K562 (cell line): ENCODE data around the gene ACOX2. TPM values are rescaled to one million over a fixed set of nuclear protein-coding genes. Genes with fewer than 3 reads are reported as not detected.

Source experiments
- ATAC-seq: fragments of 200-7000 bp; cut with Tn5 transposase; 3 replicates; pipeline ENCODE4 v1.9.1; 2020; ENCODE audit warnings: moderate library complexity
- BruUV-seq: library from RNA; stranded (reverse); fragments of 400-500 nt; replicated peaks from 2 replicates; lab custom pipeline; 2021; lab: Mats Ljungman, UMichigan
- CTCF ChIA-PET: fragments of 300-600 bp; formaldehyde crosslinking; extraction: SDS; loops from one replicate; lab custom pipeline; 2021; ENCODE audit warnings: low intra/inter-chr PET ratio; lab: Yijun Ruan, JAX
- POLR2A ChIA-PET: fragments of 300-600, 350-650 bp; sonication (Branson Sonifier 250); formaldehyde crosslinking; extraction: SDS; loops from one replicate; lab custom pipeline; 2021; ENCODE audit warnings: antibody characterized with exemption, inconsistent platforms; lab: Yijun Ruan, JAX
- DNase-seq, 4 experiments: peaks; one replicate each; pipeline versions ENCODE4 v3.0.0 to v3.0.0-alpha.2; 2011 to 2018; ENCODE audit warnings: low spot score in 3 of 4, mixed read lengths in 3 of 4; ENCODE audit errors: extremely low read depth in 1 of 4
- FAIRE-seq: peaks from 2 replicates; lab custom pipeline; 2011; peaks lifted over from hg19 to GRCh38; lab: Jason Lieb, UNC
- H2AFZ ChIP-seq: 2 replicates; pipeline ENCODE4 v1.6.0; 2011; ENCODE audit warnings: low read depth, low read length, control low read depth, inconsistent platforms
- H3K27ac ChIP-seq: fragments of 200-600 bp; 3 replicates; pipeline ENCODE4 v1.8.0; 2011; ENCODE audit warnings: low read depth, mild to moderate bottlenecking, control low read depth, inconsistent platforms, low read length, moderate library complexity, mixed read lengths; ENCODE audit errors: extremely low read depth
- H3K27me3 ChIP-seq, 2 experiments: fragments of 300-600 bp in 1 of 2; 2 replicates in 1 of 2; 3 replicates in 1 of 2; pipeline versions ENCODE4 v1.6.0 to v1.8.0; 2011; ENCODE audit warnings: inconsistent platforms in 2 of 2, low read length in 2 of 2, mild to moderate bottlenecking in 1 of 2, mixed read lengths in 1 of 2, moderate library complexity in 1 of 2; ENCODE audit not compliant: control insufficient read depth in 2 of 2, insufficient read depth in 2 of 2
- H3K36me3 ChIP-seq: fragments of 300-600 bp; 3 replicates; pipeline ENCODE4 v1.8.0; 2011; ENCODE audit warnings: mild to moderate bottlenecking, low read length, inconsistent platforms; ENCODE audit not compliant: control insufficient read depth, insufficient read depth
- H3K4me1 ChIP-seq, 2 experiments: fragments of 200-600 bp in 1 of 2; replicated peaks in 1 of 2; 2 replicates in 1 of 2; 3 replicates in 1 of 2; pipeline versions ENCODE4 v1.5.1 to v1.8.0; 2011; ENCODE audit warnings: inconsistent platforms in 2 of 2, low read length in 2 of 2, mild to moderate bottlenecking in 1 of 2, mixed read lengths in 1 of 2, moderate library complexity in 1 of 2; ENCODE audit not compliant: control insufficient read depth in 2 of 2, insufficient read depth in 2 of 2
- H3K4me2 ChIP-seq: 2 replicates; pipeline ENCODE4 v1.6.1; 2011; ENCODE audit warnings: low read length, control low read depth, inconsistent platforms, mixed read lengths; ENCODE audit not compliant: insufficient read depth
- H3K4me3 ChIP-seq: fragments of 200-600 bp; sonication (generic), shearing (Covaris generic); 2 replicates; pipeline ENCODE4 v1.5.1; 2016; ENCODE audit warnings: control low read depth, inconsistent platforms
- H3K79me2 ChIP-seq: fragments of 200-600 bp; 3 replicates; pipeline ENCODE4 v1.8.0; 2011; ENCODE audit warnings: low read length, inconsistent platforms; ENCODE audit not compliant: control insufficient read depth, insufficient read depth
- H3K9ac ChIP-seq, 2 experiments: 2 replicates each; pipeline versions ENCODE4 v1.6.0 to v1.6.1; 2011; ENCODE audit warnings: low read depth in 2 of 2, low read length in 2 of 2, control low read depth in 1 of 2, inconsistent platforms in 1 of 2, mild to moderate bottlenecking in 1 of 2, mixed read lengths in 1 of 2; ENCODE audit not compliant: insufficient read depth in 1 of 2
- H3K9me1 ChIP-seq: one replicate; pipeline ENCODE4 v1.6.0; 2011; ENCODE audit warnings: inconsistent platforms, mild to moderate bottlenecking, low read length, moderate library complexity; ENCODE audit not compliant: control insufficient read depth, insufficient read depth
- H3K9me3 ChIP-seq: replicated peaks from 2 replicates; pipeline ENCODE4 v1.5.1; 2011; ENCODE audit warnings: low read depth, low read length, inconsistent platforms; ENCODE audit not compliant: control insufficient read depth, insufficient read depth
- H4K20me1 ChIP-seq: replicated peaks from 2 replicates; pipeline ENCODE4 v1.6.1; 2011; ENCODE audit warnings: low read length, inconsistent platforms, mixed read lengths; ENCODE audit not compliant: control insufficient read depth, insufficient read depth
- E2F6 ChIP-seq, 2 experiments: IDR thresholded peaks; 2 replicates each; pipeline ENCODE4 v1.6.1; 2011; ENCODE audit warnings: borderline replicate concordance in 1 of 2, control low read depth in 1 of 2, low read depth in 1 of 2, low read length in 1 of 2, mild to moderate bottlenecking in 1 of 2, mixed read lengths in 1 of 2, moderate library complexity in 1 of 2; ENCODE audit not compliant: insufficient read depth in 1 of 2, insufficient read length in 1 of 2, poor library complexity in 1 of 2, severe bottlenecking in 1 of 2; ENCODE audit errors: extremely low read depth in 1 of 2
- ERF ChIP-seq: fragments of 450-650 bp; formaldehyde crosslinking; IDR thresholded peaks from 2 replicates; pipeline ENCODE4 v1.4.0; 2020; ENCODE audit warnings: mild to moderate bottlenecking, mixed read lengths
- GABPB1 ChIP-seq: sonication (generic); formaldehyde crosslinking; IDR thresholded peaks from 2 replicates; pipeline ENCODE4 v1.8.0; 2022; ENCODE audit warnings: mild to moderate bottlenecking, missing genetic modification reagents
- NR0B1 ChIP-seq: fragments of 450-650 bp; IDR thresholded peaks from one replicate; pipeline ENCODE4 v1.6.1; 2018; ENCODE audit warnings: mild to moderate bottlenecking, moderate library complexity; ENCODE audit not compliant: partially characterized antibody
- RFX1 ChIP-seq: fragments of 450-650 bp; IDR thresholded peaks from 2 replicates; pipeline ENCODE4 v1.6.1; 2016; ENCODE audit warnings: mild to moderate bottlenecking, moderate library complexity
- WGBS: fragments of 100-300 bp; shearing (Covaris generic); methylation state at CpG from one replicate; pipeline ENCODE4 v1.1.6; 2016; ENCODE audit warnings: low coverage, mixed read lengths; ENCODE audit not compliant: insufficient coverage; ENCODE audit errors: missing lambda C conversion rate; 5-methylcytosine and 5-hydroxymethylcytosine counted together
- in situ Hi-C: fragments of 300-500 bp; cut with MboI; formaldehyde crosslinking; loops from 4 replicates; pipeline ENCODE4 v1.15.0; 2018; ENCODE audit warnings: inconsistent platforms, mixed read lengths
- intact Hi-C: fragments of 100-400 bp; cut with micrococcal nuclease; formaldehyde crosslinking; loops from 2 replicates; pipeline ENCODE4 v1.14.2; 2022
- polyA plus RNA-seq, 8 experiments: library from polyadenylated mRNA; depleted of rRNA in 4 of 8; stranded (reverse) in 5 of 8; unstranded in 3 of 8; fragments of >200 nt; fragmentation: Nextera tagmentation in 2 of 8; fragmentation: Illumina TruSeq in 1 of 8; extraction: Ambion mirVana in 2 of 8; extraction: Trizol in 1 of 8; gene quantifications; 2 replicates each; pipeline versions ENCODE4 v1.2.1 to v1.2.3, GENCODE V29; 2011 to 2014; ENCODE audit warnings: inconsistent platforms in 1 of 8, missing spikeins in 1 of 8
- total RNA-seq, 7 experiments: library from RNA; depleted of rRNA in 6 of 7; stranded (reverse); fragments of >200 nt in 6 of 7; fragmentation: Illumina TruSeq in 2 of 7; extraction: Trizol in 2 of 7; gene quantifications; 2 replicates each; pipeline versions ENCODE4 v1.2.1 to v1.2.3, GENCODE V29; 2011 to 2021; ENCODE audit warnings: low replicate concordance in 1 of 7

ACOX2 gene
- total and polyA plus RNA-seq, 9 of the 15 experiments (the other 6 are each of a cell fraction or from before 2014, with no cell fraction given) = 0.15 TPM; not detected in 8

DNA sequence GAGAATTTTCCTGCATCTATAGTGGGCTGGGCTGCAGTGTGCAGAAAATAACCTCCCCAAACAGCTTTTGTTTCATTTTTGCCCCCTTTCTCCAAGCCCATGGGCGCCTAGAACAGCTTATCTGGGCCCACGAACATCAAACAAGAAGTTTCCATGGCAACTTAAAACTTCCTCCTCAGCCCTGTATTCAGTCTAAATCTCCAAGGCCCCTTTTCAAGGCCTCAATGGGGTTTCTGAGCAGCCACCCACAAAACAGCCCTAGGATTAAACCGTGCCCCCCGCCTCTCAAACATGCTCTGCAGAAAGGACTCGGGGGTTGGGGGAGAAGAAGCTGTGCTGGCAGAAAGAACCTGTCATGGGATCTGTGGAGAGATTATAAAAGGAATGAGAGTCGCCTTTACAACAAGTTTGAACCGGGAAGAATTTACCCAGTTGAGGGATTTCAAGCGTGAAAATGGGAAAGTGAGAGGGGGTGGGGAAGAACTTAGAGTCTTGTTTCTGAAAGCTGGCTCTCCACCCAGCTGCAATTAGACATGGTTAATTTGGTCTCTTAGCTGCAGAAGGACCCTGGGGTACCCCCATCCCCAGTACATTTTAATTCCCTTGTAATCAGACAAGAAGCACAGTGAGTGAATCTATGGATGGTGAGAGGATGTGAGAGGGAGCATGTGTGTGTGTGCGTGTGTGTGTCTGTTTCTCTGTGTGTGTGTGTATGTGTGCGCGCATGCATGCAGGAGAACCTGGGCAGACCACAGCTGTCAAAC is 44.5 kb upstream of the ACOX2 start:
- no TSS peak for BruUV-seq
- TF ChIP-seq NR0B1 = no peak
- TF ChIP-seq GABPB1 = no peak
- TF ChIP-seq RFX1 = peak; percentile 59
- TF ChIP-seq E2F6 (IDR thresholded peaks at IDR 0.05; ENCODE audit: borderline replicate concordance in 1 of 2, extremely low read depth in 1 of 2, insufficient read depth in 1 of 2, insufficient read length in 1 of 2, low read depth in 1 of 2, low read length in 1 of 2, poor library complexity in 1 of 2, severe bottlenecking in 1 of 2) = no peak
- no peak for TF ChIP-seq ERF (CRISPR knock-in tag)
- ChIA-PET POLR2A (no interaction called here), CTCF (no interaction called here)
- WGBS = 8% methylated on average over 10 of the region's 11 CpGs
- Histone ChIP-seq H3K4me2 (no peak overlapping the region), H3K4me3 (no peak overlapping the region), H3K36me3 (no peaks in the 10 kb centered on the region), H3K9ac (no peak overlapping the region), H2AFZ (no peak overlapping the region), H3K27me3 (peaks cover 11 to 58% of the 10 kb centered on the region in 2 experiments; a peak in 4 of 5 replicates), H4K20me1 (no peaks in the 10 kb centered on the region; the same call in 1 of the 2 replicates), H3K27ac (no peak overlapping the region), H3K9me1 (no peaks in the 10 kb centered on the region), H3K79me2 (no peaks in the 10 kb centered on the region), H3K4me1 (peaks cover 0 to 8% of the 10 kb centered on the region in 2 experiments; a peak in 3 of 5 replicates), H3K9me3 (no peaks in the 10 kb centered on the region)
- DNase-seq (no peak), FAIRE-seq (no peak), ATAC-seq (no peak)
- intact Hi-C loops = no loop called here
- in situ Hi-C loops = no loop called here
